ENCODE measurements around the gene HIVEP3.

GRCh38 chr1:41769068-41769467, 149.7 kb downstream of the HIVEP3 start:
- no peak for TF ChIP-seq POLR2A (IDR thresholded peaks at IDR 0.05)
- no peak for TF ChIP-seq CTCF (IDR thresholded peaks at IDR 0.05)
